SK-N-SH treated with all-trans-retinoic acid at 6 μM for 48 hours (cell line): ENCODE data around the gene ASCL4.

Source experiments
- ARNTL ChIP-seq: fragments of 450-650 bp; formaldehyde crosslinking; IDR thresholded peaks from 2 replicates; pipeline ENCODE4 v1.5.0; 2020; ENCODE audit warnings: low read depth, mild to moderate bottlenecking, moderate library complexity, borderline replicate concordance
- BACH2 ChIP-seq: fragments of 250-450 bp; sonication (Bioruptor Pico); IDR thresholded peaks from 2 replicates; pipeline ENCODE4 v1.9.0; 2021; ENCODE audit warnings: mild to moderate bottlenecking, borderline replicate concordance
- GLIS3 ChIP-seq: fragments of 250-450 bp; sonication (Bioruptor Pico); IDR thresholded peaks from 2 replicates; pipeline ENCODE4 v1.5.0; 2020; ENCODE audit warnings: mild to moderate bottlenecking, moderate library complexity
- OSR1 ChIP-seq: fragments of 250-450 bp; sonication (Bioruptor Pico); IDR thresholded peaks from 2 replicates; pipeline ENCODE4 v1.8.0; 2022; ENCODE audit warnings: moderate library complexity, mild to moderate bottlenecking, inconsistent platforms
- PPARA ChIP-seq: fragments of 250-450 bp; sonication (Bioruptor Pico); IDR thresholded peaks from 2 replicates; pipeline ENCODE4 v1.5.0; 2020; ENCODE audit warnings: mild to moderate bottlenecking, borderline replicate concordance
- SNAI2 ChIP-seq: fragments of 250-450 bp; sonication (Bioruptor Pico); IDR thresholded peaks from 2 replicates; pipeline ENCODE4 v1.5.0; 2020; ENCODE audit warnings: mild to moderate bottlenecking, moderate library complexity
- ZNF70 ChIP-seq: fragments of 450-650 bp; formaldehyde crosslinking; IDR thresholded peaks from 2 replicates; pipeline ENCODE4 v1.5.0; 2020; ENCODE audit warnings: mild to moderate bottlenecking, moderate library complexity
- TF ChIP-seq, protein P1 (sequence below): fragments of 250-450 bp; sonication (Bioruptor Pico); IDR thresholded peaks from 2 replicates; pipeline ENCODE4 v1.5.1; 2020; ENCODE audit warnings: low read depth, mild to moderate bottlenecking, moderate library complexity

- TF ChIP-seq BACH2 (no peak), OSR1 (no peak), PPARA (no peak), ZNF70 (CRISPR knock-in tag) (no peak), SNAI2 (CRISPR knock-in tag) (no peak), ARNTL (no peak), GLIS3 (CRISPR knock-in tag) (no peak)
- TF ChIP-seq, protein P1, sequence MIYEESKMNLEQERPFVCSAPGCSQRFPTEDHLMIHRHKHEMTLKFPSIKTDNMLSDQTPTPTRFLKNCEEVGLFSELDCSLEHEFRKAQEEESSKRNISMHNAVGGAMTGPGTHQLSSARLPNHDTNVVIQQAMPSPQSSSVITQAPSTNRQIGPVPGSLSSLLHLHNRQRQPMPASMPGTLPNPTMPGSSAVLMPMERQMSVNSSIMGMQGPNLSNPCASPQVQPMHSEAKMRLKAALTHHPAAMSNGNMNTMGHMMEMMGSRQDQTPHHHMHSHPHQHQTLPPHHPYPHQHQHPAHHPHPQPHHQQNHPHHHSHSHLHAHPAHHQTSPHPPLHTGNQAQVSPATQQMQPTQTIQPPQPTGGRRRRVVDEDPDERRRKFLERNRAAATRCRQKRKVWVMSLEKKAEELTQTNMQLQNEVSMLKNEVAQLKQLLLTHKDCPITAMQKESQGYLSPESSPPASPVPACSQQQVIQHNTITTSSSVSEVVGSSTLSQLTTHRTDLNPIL (CRISPR knock-in tag) = no peak
These were observed 26.0 kb upstream of the ASCL4 start for GRCh38 chr12:107748472-107748871.
